22Rv1 (cell line): Measurements from ENCODE around the gene FAM13C.

Source experiments
- ZFX ChIP-seq: fragments of 450-650 bp; IDR thresholded peaks from 2 replicates; pipeline ENCODE4 v1.6.1; 2017; ENCODE audit warnings: antibody characterized with exemption, borderline replicate concordance
- TF ChIP-seq, protein P1 (sequence below): fragments of 450-650 bp; IDR thresholded peaks from 2 replicates; pipeline ENCODE4 v1.5.1; 2017; ENCODE audit warnings: mild to moderate bottlenecking

DNA sequence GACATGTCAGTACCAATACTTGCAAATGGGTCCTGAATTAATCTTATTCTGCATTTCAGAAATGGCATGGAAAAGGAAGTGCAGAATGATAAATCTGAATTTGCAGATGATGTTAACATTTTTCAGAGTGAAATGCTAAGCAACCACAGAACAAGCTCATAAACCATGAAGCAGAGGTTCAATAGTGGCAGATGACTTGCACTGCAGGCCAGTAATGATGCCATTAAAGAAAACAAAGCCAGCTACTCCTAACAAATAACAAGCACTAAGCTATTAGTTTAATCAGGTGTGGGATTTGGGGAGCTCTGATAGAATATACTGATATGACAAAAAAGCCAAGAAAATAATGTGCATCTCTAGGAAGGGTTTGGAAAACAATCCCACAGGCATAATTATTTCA, 85.4 kb downstream of the FAM13C start:
- TF ChIP-seq ZFX, result no peak
- TF ChIP-seq, protein P1, sequence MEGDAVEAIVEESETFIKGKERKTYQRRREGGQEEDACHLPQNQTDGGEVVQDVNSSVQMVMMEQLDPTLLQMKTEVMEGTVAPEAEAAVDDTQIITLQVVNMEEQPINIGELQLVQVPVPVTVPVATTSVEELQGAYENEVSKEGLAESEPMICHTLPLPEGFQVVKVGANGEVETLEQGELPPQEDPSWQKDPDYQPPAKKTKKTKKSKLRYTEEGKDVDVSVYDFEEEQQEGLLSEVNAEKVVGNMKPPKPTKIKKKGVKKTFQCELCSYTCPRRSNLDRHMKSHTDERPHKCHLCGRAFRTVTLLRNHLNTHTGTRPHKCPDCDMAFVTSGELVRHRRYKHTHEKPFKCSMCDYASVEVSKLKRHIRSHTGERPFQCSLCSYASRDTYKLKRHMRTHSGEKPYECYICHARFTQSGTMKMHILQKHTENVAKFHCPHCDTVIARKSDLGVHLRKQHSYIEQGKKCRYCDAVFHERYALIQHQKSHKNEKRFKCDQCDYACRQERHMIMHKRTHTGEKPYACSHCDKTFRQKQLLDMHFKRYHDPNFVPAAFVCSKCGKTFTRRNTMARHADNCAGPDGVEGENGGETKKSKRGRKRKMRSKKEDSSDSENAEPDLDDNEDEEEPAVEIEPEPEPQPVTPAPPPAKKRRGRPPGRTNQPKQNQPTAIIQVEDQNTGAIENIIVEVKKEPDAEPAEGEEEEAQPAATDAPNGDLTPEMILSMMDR, result no peak
